Muscle of leg (tissue), 11 donors: ENCODE measurements around the gene CCDC24. TPM values are rescaled to one million over a fixed set of nuclear protein-coding genes. Genes with fewer than 3 reads are reported as not detected.

Experiments
- DNase-seq: peaks from one replicate; pipeline ENCODE4 v3.0.0; 2013
- H3K27ac ChIP-seq: one replicate; pipeline ENCODE4 v1.5.1; 2013; ENCODE audit warnings: mild to moderate bottlenecking, low read length, control low read depth
- H3K27me3 ChIP-seq: one replicate; pipeline ENCODE4 v1.6.1; 2013; ENCODE audit warnings: low read length; ENCODE audit not compliant: control insufficient read depth, insufficient read depth
- H3K36me3 ChIP-seq: one replicate; pipeline ENCODE4 v1.6.1; 2013; ENCODE audit warnings: low read length; ENCODE audit not compliant: control insufficient read depth, insufficient read depth
- H3K4me1 ChIP-seq: one replicate; pipeline ENCODE4 v1.6.1; 2013; ENCODE audit warnings: low read length; ENCODE audit not compliant: control insufficient read depth, insufficient read depth
- H3K4me3 ChIP-seq: one replicate; pipeline ENCODE4 v1.5.1; 2013; ENCODE audit warnings: low read length, control low read depth
- H3K9me3 ChIP-seq: replicated peaks from 2 replicates; pipeline ENCODE4 v1.6.1; 2013; ENCODE audit warnings: low read depth, low read length; ENCODE audit not compliant: control insufficient read depth
- WGBS: methylation state at CpG from one replicate; pipeline ENCODE4 v1.1.5; 2013; ENCODE audit warnings: missing lambda C conversion rate; ENCODE audit not compliant: insufficient coverage; 5-methylcytosine and 5-hydroxymethylcytosine counted together
- polyA plus RNA-seq, 8 donors: library from polyadenylated mRNA; unstranded; fragments of 120-200 nt; gene quantifications; one replicate each; pipeline versions ENCODE4 v1.2.1 to v1.2.3, GENCODE V29; 2013; ENCODE audit warnings: inconsistent platforms in 1 of 8, low replicate concordance in 1 of 8; ENCODE audit not compliant: insufficient read length in 8 of 8, insufficient read depth in 1 of 8
- total RNA-seq: library from RNA; stranded (reverse); fragments of 120-200 nt; gene quantifications from one replicate; pipeline ENCODE4 v1.2.4, GENCODE V29; 2013

The CCDC24 gene
- total and polyA plus RNA-seq, 9 donors: 0.77 to 1.9 (median 1.2) TPM

DNA sequence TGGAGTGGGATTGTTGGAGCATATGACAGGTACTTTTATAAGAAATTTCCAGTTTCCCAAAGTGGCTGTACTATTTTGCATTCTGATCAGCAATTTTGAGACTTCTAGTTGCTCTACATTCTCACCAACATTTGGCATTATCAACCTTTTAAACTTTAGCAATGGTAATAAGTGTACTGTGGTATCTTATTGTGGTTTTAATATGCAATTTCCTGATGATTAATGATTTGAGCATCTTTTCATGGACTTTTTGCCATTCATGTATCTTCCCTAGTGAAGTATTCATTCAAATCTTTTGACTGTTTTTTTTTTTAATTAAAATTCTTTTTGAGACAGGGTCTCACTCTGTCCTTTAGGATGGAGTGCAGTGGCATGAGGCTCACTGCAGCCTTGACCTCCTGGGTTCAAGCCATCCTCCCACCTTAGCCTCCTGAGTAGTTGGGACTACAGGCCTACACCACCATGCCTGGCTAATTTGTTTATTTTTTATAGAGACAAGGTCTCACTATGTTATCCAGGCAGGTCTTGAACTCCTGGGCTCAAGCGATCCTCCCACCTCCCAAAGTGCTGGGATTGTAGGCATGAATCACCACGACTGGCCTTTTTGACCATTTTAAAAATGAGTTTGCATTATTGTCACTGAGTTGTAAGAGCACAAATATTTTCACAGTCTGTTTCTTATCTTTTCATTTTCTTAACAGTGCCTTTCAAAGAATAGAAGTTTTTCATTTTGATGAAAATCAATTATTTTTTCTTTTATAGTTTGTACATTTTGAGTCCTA is 47.7 kb downstream of the CCDC24 start:
- no CpG with 5 or more reads among the region's 2 CpGs for WGBS
- no peak overlapping the region for H3K4me3 ChIP-seq
- no peak for DNase-seq
- H3K9me3 ChIP-seq: no peaks in the 10 kb centered on the region
- H3K36me3 ChIP-seq: no peaks in the 10 kb centered on the region
- peaks cover 22% of the 10 kb centered on the region for H3K4me1 ChIP-seq
- peaks cover 11% of the 10 kb centered on the region for H3K27me3 ChIP-seq
- no peak overlapping the region for H3K27ac ChIP-seq

GRCh38 chr1:44040418-44040817 is 49.0 kb downstream of the CCDC24 start:
- Histone ChIP-seq H3K27ac (no peak overlapping the region), H3K27me3 (peaks cover 11% of the 10 kb centered on the region), H3K9me3 (no peaks in the 10 kb centered on the region), H3K36me3 (no peaks in the 10 kb centered on the region), H3K4me1 (peaks cover 15% of the 10 kb centered on the region), H3K4me3 (no peak overlapping the region)
- WGBS: no CpG with 5 or more reads among the region's 2 CpGs
- DNase-seq: no peak

GRCh38 chr1:44040846-44041245 is 49.4 kb downstream of the CCDC24 start:
- no CpG with 5 or more reads among the region's 4 CpGs for WGBS
- no peaks in the 10 kb centered on the region for H3K36me3 ChIP-seq

DNA sequence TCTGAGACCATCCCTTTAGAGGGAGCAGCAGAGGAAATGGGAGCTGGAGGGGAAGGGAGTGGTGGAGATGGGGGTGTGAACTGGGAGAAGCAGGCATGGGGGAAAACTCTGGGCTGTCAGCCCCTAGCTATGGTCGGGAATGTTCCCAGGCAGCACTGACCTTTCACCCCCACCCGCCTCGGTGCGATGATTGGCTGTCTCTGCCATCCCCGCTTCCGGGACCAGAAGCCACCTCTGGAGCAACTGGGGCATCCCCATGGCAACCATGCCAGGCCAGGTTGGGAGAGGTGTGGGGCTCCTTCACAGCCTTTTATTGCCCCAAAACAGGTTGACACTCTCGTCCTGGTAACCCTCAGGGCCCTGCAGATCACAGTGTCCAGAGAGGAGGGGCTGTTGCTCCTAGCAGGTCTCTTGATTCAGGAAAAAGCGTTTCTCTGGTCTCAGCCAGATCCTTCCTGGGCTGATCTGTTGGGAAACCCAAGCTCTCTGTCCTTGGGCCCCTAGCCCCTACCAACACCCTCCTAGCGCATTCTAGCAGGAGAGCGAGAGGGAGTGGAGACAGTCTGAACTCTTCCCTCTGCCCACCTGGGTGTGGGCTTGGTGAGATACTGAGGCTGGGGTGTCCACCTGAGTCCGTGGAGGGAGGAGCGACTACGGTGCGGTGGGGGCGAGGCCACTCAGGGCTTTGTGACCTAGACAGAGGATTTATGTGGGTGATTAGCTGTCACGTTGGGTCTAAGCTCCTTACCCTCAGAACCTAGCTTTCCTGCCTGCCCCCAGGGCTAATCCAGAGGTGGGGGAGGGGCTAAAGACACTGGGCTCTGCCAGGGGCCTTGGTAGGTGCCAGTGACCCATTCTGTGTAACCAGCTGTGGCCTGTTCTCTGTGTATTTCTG is 52.0 kb downstream of the CCDC24 start:
- H3K4me3 ChIP-seq: no peak overlapping the region
- H3K27ac ChIP-seq: no peak overlapping the region
- H3K27me3 ChIP-seq: peaks cover 13% of the 10 kb centered on the region
- no peaks in the 10 kb centered on the region for H3K36me3 ChIP-seq
- 55% methylated on average over 7 of the region's 16 CpGs for WGBS
- no peaks in the 10 kb centered on the region for H3K9me3 ChIP-seq
- DNase-seq: no peak
- H3K4me1 ChIP-seq: peaks cover 3% of the 10 kb centered on the region

More at GRCh38 chr1:44040846-44041245, 49.4 kb downstream of the CCDC24 start:
- Histone ChIP-seq H3K4me1 (peaks cover 10% of the 10 kb centered on the region), H3K27me3 (peaks cover 11% of the 10 kb centered on the region), H3K4me3 (no peak overlapping the region), H3K27ac (no peak overlapping the region), H3K9me3 (no peaks in the 10 kb centered on the region)
- no peak for DNase-seq

- H3K27me3 ChIP-seq: peaks cover 13% of the 10 kb centered on the region
- no peak overlapping the region for H3K27ac ChIP-seq
- 80% methylated on average over 7 of the region's 7 CpGs for WGBS
- H3K4me1 ChIP-seq: peaks cover 3% of the 10 kb centered on the region
- H3K4me3 ChIP-seq: no peak overlapping the region
- H3K9me3 ChIP-seq: no peaks in the 10 kb centered on the region
- no peaks in the 10 kb centered on the region for H3K36me3 ChIP-seq
- no peak for DNase-seq
Observed at GRCh38 chr1:44044071-44044801, 52.8 kb downstream of the CCDC24 start.

DNA sequence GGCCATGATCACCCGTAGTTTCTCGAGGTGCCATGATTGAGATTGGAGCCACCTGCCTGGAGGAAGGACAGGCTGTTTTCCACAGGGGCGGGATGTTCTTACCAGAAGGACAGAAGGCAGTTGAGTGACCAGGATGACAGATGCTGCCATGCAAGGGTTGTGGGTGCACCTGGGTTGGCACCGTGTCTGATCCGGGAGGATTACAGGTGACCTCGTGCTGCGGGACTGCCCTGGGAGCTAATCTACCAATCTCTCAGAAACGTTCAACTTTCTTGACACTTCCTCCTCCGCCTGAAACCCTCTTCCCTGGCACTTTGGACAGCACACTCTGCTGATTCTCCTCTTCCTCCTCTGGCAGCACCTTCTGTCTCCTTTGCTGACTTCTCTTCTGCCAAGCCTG is 53.7 kb downstream of the CCDC24 start:
- no peak overlapping the region for H3K27ac ChIP-seq
- peaks cover 15% of the 10 kb centered on the region for H3K27me3 ChIP-seq
- 70% methylated on average over 9 of the region's 9 CpGs for WGBS
- no peaks in the 10 kb centered on the region for H3K9me3 ChIP-seq
- peaks cover 3% of the 10 kb centered on the region for H3K4me1 ChIP-seq
- no peak overlapping the region for H3K4me3 ChIP-seq
- no peak for DNase-seq
- H3K36me3 ChIP-seq: no peaks in the 10 kb centered on the region

Other genes with a start within 250 kb of the CCDC24 start
- gene ARTN, start 57.8 kb upstream of the CCDC24 start, total RNA-seq: 0.49 TPM
- gene ARTN, start 57.8 kb upstream of the CCDC24 start, polyA plus RNA-seq: 1 to 10 TPM in 5 of 8 donors, under 1 TPM in 3; 0.74 to 2.4 (median 1.2) TPM
- 15.6 TPM for gene IPO13, start 44.6 kb upstream of the CCDC24 start, total RNA-seq
- gene IPO13, start 44.6 kb upstream of the CCDC24 start, polyA plus RNA-seq: 10 to 100 TPM; 18.4 to 28.7 (median 25.2) TPM
- gene DPH2, start 21.6 kb upstream of the CCDC24 start, total RNA-seq: 14.0 TPM
- 10 to 100 TPM; 16.7 to 21.9 (median 18.4) TPM for gene DPH2, start 21.6 kb upstream of the CCDC24 start, polyA plus RNA-seq
- gene ATP6V0B, start 16.6 kb upstream of the CCDC24 start, total RNA-seq: 55.9 TPM
- gene ATP6V0B, start 16.6 kb upstream of the CCDC24 start, polyA plus RNA-seq: 10 to 100 TPM; 46.2 to 57.6 (median 50.8) TPM
- 52.4 TPM for gene B4GALT2, start 12.4 kb upstream of the CCDC24 start, total RNA-seq
- 10 to 100 TPM; 43.3 to 59.6 (median 49.1) TPM for gene B4GALT2, start 12.4 kb upstream of the CCDC24 start, polyA plus RNA-seq
- gene SLC6A9, start 39.9 kb downstream of the CCDC24 start, total RNA-seq: 1.6 TPM
- gene SLC6A9, start 39.9 kb downstream of the CCDC24 start, polyA plus RNA-seq: 1 to 10 TPM; 2.3 to 5.5 (median 3.6) TPM
- gene KLF17, start 127.2 kb downstream of the CCDC24 start, total RNA-seq: 0.13 TPM
- gene KLF17, start 127.2 kb downstream of the CCDC24 start, polyA plus RNA-seq: under 1 TPM in 5 of 8 donors, not detected in 3; 0.08 to 0.32 (median 0.10) TPM
- gene KLF18, start 150.0 kb downstream of the CCDC24 start, total RNA-seq: not detected
- gene KLF18, start 150.0 kb downstream of the CCDC24 start, polyA plus RNA-seq: not detected
- 12.1 TPM for gene DMAP1, start 221.9 kb downstream of the CCDC24 start, total RNA-seq
- gene DMAP1, start 221.9 kb downstream of the CCDC24 start, polyA plus RNA-seq: 10 to 100 TPM; 31.1 to 44.5 (median 37.5) TPM